ENCODE measurements around the gene NRF1.
"Not testable (repeated sequence)": the region's sequence is repeated elsewhere in the genome, so short reads cannot be mapped to it uniquely, and the experiment has no call there.

The NRF1 gene

DNA sequence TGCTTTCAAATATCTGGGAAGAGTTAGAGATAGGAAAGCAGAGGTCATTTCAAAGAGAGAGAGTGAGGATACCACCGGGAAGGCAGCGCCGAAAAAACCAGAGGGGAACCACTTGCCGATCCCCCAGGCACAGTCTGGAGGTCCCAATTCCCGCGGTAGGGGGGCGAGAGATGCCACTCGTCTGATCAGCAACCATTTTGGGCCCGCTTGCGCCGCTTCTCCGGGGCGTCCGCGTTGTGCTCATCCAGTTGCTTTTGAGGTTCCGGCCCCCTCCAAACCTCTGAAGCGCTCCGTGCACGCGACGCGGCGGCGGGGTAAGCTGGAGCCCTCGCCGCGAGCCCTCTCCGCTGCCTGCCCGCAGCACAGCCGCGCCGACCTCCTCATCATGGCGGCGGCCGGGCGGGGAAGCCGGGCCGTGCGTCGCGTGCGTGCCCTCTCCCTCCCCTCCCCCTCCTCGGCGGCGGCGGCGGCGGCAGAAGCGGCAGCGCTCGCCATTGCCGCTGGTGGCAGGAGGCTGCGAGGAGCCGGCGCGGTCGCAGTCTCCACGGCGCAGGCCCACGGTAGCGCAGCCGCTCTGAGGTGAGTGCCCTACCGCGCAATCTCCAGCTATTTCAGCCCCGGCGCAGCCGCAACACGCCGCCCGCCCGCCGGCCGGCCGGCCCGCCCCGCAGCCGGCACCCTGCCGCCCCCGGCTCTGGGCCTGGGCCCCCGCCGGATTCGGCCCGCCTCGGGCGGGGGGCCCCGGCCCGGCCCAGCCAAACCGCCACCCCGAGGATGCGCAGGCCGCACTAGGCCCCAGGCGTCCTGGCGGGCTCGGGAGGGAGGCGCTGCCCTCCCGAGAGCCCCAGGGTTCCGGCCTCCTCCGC, at the start of gene NRF1:
TSS of gene NRF1 (plus strand) at position 475 of the 866 bp plus-strand sequence. CDS start 45,632 bp downstream, outside the sequence.
- peak; percentile 91 for DNase-seq

DNA sequence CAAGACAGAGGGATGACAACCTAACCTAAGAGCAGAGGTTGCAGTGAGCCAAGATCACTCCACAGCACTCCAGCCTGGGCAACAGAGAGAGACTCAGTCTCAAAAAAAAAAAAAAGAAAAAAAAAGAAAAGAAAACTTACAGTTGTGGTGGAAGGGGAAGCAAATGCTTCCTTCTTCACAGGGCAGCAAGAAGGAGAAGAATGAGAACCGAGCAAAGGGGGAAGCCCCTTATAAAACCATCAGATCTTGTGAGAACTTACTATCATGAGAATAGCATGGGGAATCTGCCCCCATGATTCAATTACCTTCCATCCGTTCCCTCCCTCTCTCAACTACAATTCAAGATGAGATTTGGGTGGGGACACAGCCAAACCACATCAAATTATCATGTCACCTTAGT, 45.2 kb upstream of the NRF1 start:
- not testable (repeated sequence) for DNase-seq

- DNase-seq, result no peak
Observed at GRCh38 chr7:129567377-129567776, 44.1 kb upstream of the NRF1 start.

- no peak for DNase-seq
Observed at GRCh38 chr7:129568240-129568639, 43.3 kb upstream of the NRF1 start.

GRCh38 chr7:129569326-129569725, 42.2 kb upstream of the NRF1 start:
- no peak for DNase-seq

- DNase-seq, result no peak
Observed at GRCh38 chr7:129569811-129570215, 41.7 kb upstream of the NRF1 start.

- no peak for DNase-seq
Observed at GRCh38 chr7:129571201-129571600, 40.3 kb upstream of the NRF1 start.

GRCh38 chr7:129572205-129572604, 39.3 kb upstream of the NRF1 start:
- DNase-seq, result no peak

DNA sequence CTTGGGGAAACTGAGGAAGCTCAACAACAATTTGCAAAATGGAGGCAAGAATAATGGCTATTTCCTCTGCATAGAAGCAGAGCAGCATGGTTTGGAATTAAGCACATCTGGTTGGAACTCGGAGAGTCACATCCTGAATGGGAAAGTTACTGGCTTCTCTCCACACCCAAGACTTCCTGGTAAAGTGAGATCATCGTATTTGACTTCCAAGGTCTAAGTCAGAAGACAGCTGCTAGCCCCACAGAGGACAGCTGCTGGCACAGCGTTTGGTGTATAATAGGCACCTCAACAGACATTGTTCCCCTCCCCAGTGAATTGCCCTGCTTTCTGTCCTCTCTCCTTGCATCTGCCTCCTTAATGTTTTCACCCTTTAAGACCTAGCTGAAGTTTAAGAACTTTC, 37.0 kb upstream of the NRF1 start:
- DNase-seq, result no peak

GRCh38 chr7:129575699-129576098, 35.8 kb upstream of the NRF1 start:
- DNase-seq, result no peak

- DNase-seq, result no peak
Observed at GRCh38 chr7:129576138-129576537, 35.4 kb upstream of the NRF1 start.

DNA sequence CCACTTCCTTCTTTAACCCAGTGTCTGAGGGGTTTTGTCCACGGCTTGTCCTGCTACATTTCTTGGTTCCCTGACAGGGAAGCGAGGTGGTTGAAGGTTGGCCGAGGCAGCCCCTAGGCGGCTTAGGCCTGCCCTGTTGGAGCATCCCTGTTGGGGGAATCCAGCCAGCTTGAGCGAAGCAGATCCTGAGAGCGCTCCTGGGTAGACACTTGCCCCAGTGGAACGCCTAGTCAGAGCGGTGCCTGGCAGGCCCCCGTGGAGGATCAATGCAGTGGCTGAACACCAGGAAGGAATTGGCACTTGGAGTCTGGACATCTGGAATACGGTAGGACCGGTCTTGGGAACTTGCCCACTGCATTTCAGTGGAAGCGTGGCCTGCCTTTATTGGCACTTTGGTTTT, 32.7 kb upstream of the NRF1 start:
- DNase-seq, result no peak

- DNase-seq, result not testable (repeated sequence)
Observed at GRCh38 chr7:129586179-129586578, 25.3 kb upstream of the NRF1 start.

GRCh38 chr7:129588268-129588667, 23.3 kb upstream of the NRF1 start:
- no peak for DNase-seq

- DNase-seq, result no peak
Observed at GRCh38 chr7:129591868-129592267, 19.7 kb upstream of the NRF1 start.

- not testable (repeated sequence) for DNase-seq
Observed at GRCh38 chr7:129596386-129596785, 15.1 kb upstream of the NRF1 start.

GRCh38 chr7:129597672-129598071, 13.8 kb upstream of the NRF1 start:
- DNase-seq, result no peak

GRCh38 chr7:129599174-129599573, 12.3 kb upstream of the NRF1 start:
- DNase-seq, result no peak

GRCh38 chr7:129603594-129603993, 7.9 kb upstream of the NRF1 start:
- not testable (repeated sequence) for DNase-seq

- DNase-seq, result not testable (repeated sequence)
Observed at GRCh38 chr7:129604021-129604420, 7.5 kb upstream of the NRF1 start.

DNA sequence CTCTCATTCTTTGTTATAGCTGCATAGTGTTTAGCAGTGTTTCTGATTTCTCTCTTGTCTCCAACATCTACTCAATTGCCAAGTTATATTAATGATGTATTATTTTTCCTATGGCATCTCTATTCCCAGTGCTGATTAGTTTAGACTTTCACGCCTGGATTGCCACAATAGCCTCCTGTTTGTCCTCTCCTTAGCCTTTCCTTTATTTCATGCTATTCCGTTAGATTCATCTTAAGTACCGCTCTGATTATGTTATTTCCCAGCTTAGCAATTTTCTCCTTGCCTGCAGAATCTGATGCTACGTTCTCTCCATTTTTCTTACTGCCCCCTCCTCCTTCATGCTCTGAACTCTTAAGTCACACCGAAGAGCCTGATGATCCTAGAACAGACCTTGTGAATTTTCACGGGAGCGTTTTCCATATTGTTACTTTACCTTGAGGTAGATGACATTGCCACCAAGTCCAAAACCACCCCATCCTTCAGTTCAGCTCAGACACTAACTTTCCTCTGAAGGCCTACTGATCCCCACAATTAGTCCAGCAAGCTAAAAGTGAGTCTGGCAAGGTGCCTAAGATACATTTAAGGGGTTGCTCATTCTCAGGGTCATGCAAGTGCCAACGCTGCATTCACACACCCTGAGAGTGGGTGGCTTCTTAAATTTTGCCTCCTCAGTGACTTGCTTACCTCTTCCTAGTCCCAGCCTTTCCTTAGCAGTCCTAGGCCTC, 6.6 kb upstream of the NRF1 start:
- no peak for DNase-seq

DNA sequence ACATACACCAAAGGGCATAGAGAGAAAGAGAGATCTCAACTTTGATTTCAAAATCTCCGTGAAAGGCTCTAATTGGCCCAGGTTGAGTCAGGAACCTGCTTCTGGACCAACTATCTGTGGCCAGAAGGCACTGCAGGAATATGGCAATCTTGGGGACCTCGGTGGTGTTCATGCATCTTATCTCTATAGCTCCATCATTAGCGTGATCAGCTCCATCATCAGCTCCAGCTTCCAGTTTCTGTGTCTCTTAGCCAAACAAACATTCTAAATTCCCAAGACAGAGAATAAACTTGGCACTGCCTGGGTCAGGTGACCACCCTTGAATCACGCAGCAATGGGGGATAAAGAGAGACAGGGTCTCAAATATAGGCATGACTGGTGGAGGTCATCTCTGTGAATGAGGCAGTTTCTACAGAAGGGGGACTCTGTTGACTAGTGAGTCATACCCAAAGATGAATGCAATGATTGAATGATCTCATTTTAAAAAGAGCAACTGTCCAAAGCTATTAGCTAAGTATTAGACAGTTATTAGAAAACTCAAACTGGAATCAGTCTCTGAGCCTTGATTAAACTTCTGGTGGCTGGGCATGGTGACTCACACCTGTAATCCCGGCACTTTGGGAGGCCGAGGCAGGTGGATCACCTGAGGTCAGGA, 5.4 kb upstream of the NRF1 start:
- DNase-seq, result no peak

DNA sequence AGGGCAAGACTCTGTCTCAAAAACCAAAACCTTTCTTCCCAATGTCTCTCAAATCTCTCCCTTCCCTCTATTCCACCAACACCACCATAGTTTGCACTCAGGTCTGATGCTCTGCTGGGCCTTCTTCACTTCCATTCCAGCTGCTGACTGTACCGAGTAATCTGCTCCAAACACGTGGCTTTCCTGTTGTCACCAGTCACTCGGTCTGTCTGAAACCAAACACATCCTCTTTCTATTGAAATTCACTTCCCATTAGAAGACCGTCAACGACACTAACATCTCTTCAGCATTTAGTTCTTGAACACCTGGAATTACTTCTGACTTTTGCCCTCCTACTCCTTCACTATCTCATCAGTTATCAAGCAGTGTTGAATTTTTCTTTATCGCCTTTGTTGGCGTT, 4.7 kb upstream of the NRF1 start:
- DNase-seq, result no peak

Measured in NCI-H1930 (cell line).